Heart right ventricle (tissue), 16 donors: ENCODE results near the gene CDX2. TPM values are rescaled to one million over a fixed set of nuclear protein-coding genes. Genes with fewer than 3 reads are reported as not detected.

ENCODE experiments used
- ATAC-seq, 8 donors: fragments of 200-7000 bp; cut with Tn5 transposase; one replicate each; pipeline ENCODE4 v1.9.1; 2020; ENCODE audit warnings: mild to moderate bottlenecking in 8 of 8, moderate library complexity in 8 of 8, moderate number of reproducible peaks in 1 of 8
- DNase-seq, 2 donors: peaks; one replicate each; pipeline ENCODE4 v3.0.0-alpha.2; 2020
- H3K27ac ChIP-seq, 10 donors: fragments of 200-600 bp; sonication (generic) in 2 of 10; one replicate each; pipeline versions ENCODE4 v1.5.0 to v1.8.0; 2020 to 2022; ENCODE audit warnings: mild to moderate bottlenecking in 3 of 10
- H3K27me3 ChIP-seq, 7 donors: fragments of 200-600 bp; one replicate each; pipeline ENCODE4 v1.8.0; 2021 to 2022; ENCODE audit warnings: mild to moderate bottlenecking in 2 of 7
- H3K36me3 ChIP-seq, 9 donors: fragments of 200-600 bp; sonication (generic) in 1 of 9; one replicate each; pipeline versions ENCODE4 v1.5.0 to v1.8.0; 2020 to 2022; ENCODE audit warnings: mild to moderate bottlenecking in 2 of 9
- H3K4me1 ChIP-seq, 9 donors: fragments of 200-600 bp; sonication (generic) in 1 of 9; one replicate each; pipeline versions ENCODE4 v1.5.0 to v1.8.0; 2020 to 2022; ENCODE audit warnings: mild to moderate bottlenecking in 4 of 9
- H3K4me3 ChIP-seq, 10 donors: fragments of 200-600 bp; sonication (generic) in 2 of 10; one replicate each; pipeline versions ENCODE4 v1.5.0 to v1.8.0; 2020 to 2022; ENCODE audit warnings: mild to moderate bottlenecking in 7 of 10, moderate library complexity in 2 of 10
- H3K9me3 ChIP-seq, 11 donors: fragments of 200-600 bp in 10 of 11; sonication (generic) in 2 of 11; one replicate each; pipeline versions ENCODE4 v1.5.0 to v1.8.0; 2013 to 2022; ENCODE audit warnings: mild to moderate bottlenecking in 2 of 11, control low read depth in 1 of 11, moderate library complexity in 1 of 11
- CTCF ChIP-seq, 9 donors: fragments of 200-600 bp; sonication (generic) in 2 of 9; IDR thresholded peaks; one replicate each; pipeline versions ENCODE4 v1.5.0 to v1.8.0; 2021 to 2022; ENCODE audit warnings: antibody characterized with exemption in 9 of 9, mild to moderate bottlenecking in 5 of 9, moderate library complexity in 1 of 9
- WGBS, 2 donors: extraction: QIAGEN DNeasy Blood & Tissue Kit; methylation state at CpG; one replicate each; pipeline ENCODE4 v1.1.7; 2013; ENCODE audit warnings: inconsistent platforms in 1 of 2; 5-methylcytosine and 5-hydroxymethylcytosine counted together
- intact Hi-C, 10 donors: fragments of 100-400 bp; cut with DNase I; formaldehyde crosslinking; loops; one replicate each; pipeline versions ENCODE4 v1.11.1 to v1.14.2; 2022
- polyA plus RNA-seq, 2 donors: library from polyadenylated mRNA; stranded (reverse); fragments of 200-250 nt; gene quantifications; one replicate each; pipeline ENCODE4 v1.2.3, GENCODE V29; 2013
- total RNA-seq, 10 donors: library from RNA; stranded (reverse); fragmentation: NEBNext Ultra II Directional in 3 of 10; extraction: Animal tissue kit (Norgen Biotek cat#: 25700) in 3 of 10; gene quantifications; one replicate each; pipeline versions ENCODE4 v1.2.1 to v1.2.4, GENCODE V29; 2021 to 2023
- donor health status: Arrhythmogenic right ventricular cardiomyopathy.
- donor health status: ischemic (EF 13 %, LVEDD 7.1; RV severe dilation, severe dysfunction).
- donor health status: healthy with polysubstance abuse.
- donor health status: DM: no; HTN: yes; CAD: no.
- donor health status: DM: no; HTN: no; CAD: no.
- donor health status: ischemic (EF 25% LVEDD 6.9; RV normal size, moderate dysfunction).
- donor health status: ischemic (EF 25% LVEDD 5.7; RV mildly dilated, moderate dysfunction).
- donor health status: healthy.
- donor health status: DM: yes; HTN: yes; CAD: no.
- donor health status: Ischemic cardiomyopathy.
- donor health status: ischemic (EF 35%, LVEDD 5.7; RV mildly dilated, moderate dysfunction).
- donor health status: nonischemic (EF 11% LVEDD 7.7; RV severe dilation, severe dysfunction).
- donor health status: DM: yes; HTN: yes; CAD: no.
- donor health status: PGD.
- donor health status: ischemic (EF 29% LVEDD 5.4; RV normal size, mild dysfunction).
- donor health status: nonischemic (EF 23%, LVEDD 6.1; RV moderate dilation, normal function).

Gene CDX2
- total and polyA plus RNA-seq, 12 donors = not detected

GRCh38 chr13:27921961-27922882, 46.9 kb downstream of the CDX2 start:
- 3 to 8% methylated on average over 39 of the region's 39 CpGs for WGBS, 2 donors
- Histone ChIP-seq H3K27me3 (peaks cover 57 to 100% (median 100%) of the 10 kb centered on the region in 7 donors), H3K4me3 (no peak overlapping the region), H3K4me1 (peaks cover 7 to 49% (median 38%) of the 10 kb centered on the region in 9 donors), H3K9me3 (no peaks in the 10 kb centered on the region), H3K27ac (no peak overlapping the region), H3K36me3 (no peaks in the 10 kb centered on the region)
- intact Hi-C loops = no loop called here
- no peak for ATAC-seq
- no peak for DNase-seq
- TF ChIP-seq CTCF (IDR thresholded peaks at IDR 0.05) = no peak

GRCh38 chr13:27921421-27921960, 47.6 kb downstream of the CDX2 start:
- Histone ChIP-seq H3K4me1 (peaks cover 7 to 50% (median 38%) of the 10 kb centered on the region in 9 donors), H3K27me3 (peaks cover 52 to 100% (median 100%) of the 10 kb centered on the region in 7 donors), H3K27ac (no peak overlapping the region), H3K9me3 (no peaks in the 10 kb centered on the region), H3K4me3 (peak overlapping the region in 9 of 10 donors; percentile 15 to 47 (median 41)), H3K36me3 (no peaks in the 10 kb centered on the region)
- peak in 1 of 8 donors; percentile 7 for ATAC-seq
- no peak for DNase-seq
- WGBS, 2 donors = 1 to 4% methylated on average over 41 of the region's 41 CpGs
- intact Hi-C loops = no loop called here
- no peak for TF ChIP-seq CTCF (IDR thresholded peaks at IDR 0.05)

GRCh38 chr13:27920677-27921420, 48.3 kb downstream of the CDX2 start:
- intact Hi-C loops = no loop called here
- WGBS, 2 donors = 0 to 1% methylated on average over 40 of the region's 40 CpGs
- peaks cover 7 to 50% (median 38%) of the 10 kb centered on the region in 9 donors for H3K4me1 ChIP-seq
- DNase-seq (no peak), ATAC-seq (peak in 6 of 8 donors; percentile 8 to 39 (median 32))
- no peaks in the 10 kb centered on the region for H3K9me3 ChIP-seq
- TF ChIP-seq CTCF (IDR thresholded peaks at IDR 0.05) = no peak
- H3K27ac ChIP-seq = no peak overlapping the region
- no peaks in the 10 kb centered on the region for H3K36me3 ChIP-seq
- peaks cover 55 to 100% (median 100%) of the 10 kb centered on the region in 7 donors for H3K27me3 ChIP-seq
- H3K4me3 ChIP-seq = peak overlapping the region in 9 of 10 donors; percentile 15 to 47 (median 41)
